ENCODE measurements around the gene RCCD1.

The RCCD1 gene

DNA sequence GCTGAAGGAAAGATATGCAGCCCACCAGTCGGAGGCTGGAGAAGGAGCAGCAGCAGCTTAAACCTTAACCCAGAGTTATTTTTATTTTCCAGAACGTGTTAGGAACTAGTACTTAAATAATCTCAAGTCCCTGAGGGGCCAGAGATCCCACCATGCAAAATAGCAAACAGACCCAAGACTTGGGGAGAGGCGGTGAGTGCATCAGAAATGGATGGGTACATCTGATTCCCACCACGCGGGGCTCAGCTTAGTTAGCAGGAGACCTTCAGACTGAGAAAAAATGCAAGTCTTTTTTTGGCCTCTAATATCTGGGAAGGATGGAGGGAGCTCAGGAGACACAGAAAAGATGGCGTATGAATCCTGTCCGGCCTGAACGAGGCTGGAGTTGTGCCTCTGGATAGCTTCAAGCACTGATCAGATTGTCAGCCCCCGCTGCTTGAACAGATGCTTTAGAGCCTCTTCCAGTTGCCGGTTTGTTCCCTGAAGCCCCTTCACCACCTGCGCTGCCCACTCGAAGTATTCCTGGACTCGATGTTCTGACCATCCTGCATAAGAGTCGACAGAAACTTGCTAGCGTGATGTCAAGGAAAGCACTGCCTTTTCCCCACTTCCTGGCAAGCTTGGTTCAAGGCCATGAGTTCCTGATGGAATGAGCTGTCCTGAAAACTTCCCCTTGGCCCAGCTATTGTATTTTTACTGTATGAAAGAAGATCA, 23.7 kb upstream of the RCCD1 start:
- peak overlapping the region; percentile 92 for H3K4me3 ChIP-seq (replicated peaks; ENCODE audit: low read depth, low read length)
- DNase-seq (ENCODE audit: extremely low read depth, low read depth), result no peak
- TF ChIP-seq, protein P1, sequence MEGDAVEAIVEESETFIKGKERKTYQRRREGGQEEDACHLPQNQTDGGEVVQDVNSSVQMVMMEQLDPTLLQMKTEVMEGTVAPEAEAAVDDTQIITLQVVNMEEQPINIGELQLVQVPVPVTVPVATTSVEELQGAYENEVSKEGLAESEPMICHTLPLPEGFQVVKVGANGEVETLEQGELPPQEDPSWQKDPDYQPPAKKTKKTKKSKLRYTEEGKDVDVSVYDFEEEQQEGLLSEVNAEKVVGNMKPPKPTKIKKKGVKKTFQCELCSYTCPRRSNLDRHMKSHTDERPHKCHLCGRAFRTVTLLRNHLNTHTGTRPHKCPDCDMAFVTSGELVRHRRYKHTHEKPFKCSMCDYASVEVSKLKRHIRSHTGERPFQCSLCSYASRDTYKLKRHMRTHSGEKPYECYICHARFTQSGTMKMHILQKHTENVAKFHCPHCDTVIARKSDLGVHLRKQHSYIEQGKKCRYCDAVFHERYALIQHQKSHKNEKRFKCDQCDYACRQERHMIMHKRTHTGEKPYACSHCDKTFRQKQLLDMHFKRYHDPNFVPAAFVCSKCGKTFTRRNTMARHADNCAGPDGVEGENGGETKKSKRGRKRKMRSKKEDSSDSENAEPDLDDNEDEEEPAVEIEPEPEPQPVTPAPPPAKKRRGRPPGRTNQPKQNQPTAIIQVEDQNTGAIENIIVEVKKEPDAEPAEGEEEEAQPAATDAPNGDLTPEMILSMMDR (IDR thresholded peaks at IDR 0.05; ENCODE audit: low read depth, low read length, missing control alignments), result no peak

DNA sequence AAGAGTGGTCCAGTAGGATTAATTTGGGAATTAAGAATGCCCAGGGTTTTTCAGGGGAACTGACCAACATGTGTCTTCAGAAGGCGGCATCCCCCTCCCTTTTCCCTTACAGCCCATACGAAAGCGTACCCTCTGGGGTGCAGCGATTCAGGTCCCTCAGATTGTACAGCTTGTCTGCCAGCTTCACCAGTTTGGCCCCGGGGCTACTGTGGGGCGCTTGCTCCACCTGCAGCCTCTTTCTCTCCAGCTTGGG, 23.2 kb upstream of the RCCD1 start:
- TF ChIP-seq, protein P1 (IDR thresholded peaks at IDR 0.05; ENCODE audit: low read depth, low read length, missing control alignments), result no peak
- DNase-seq (ENCODE audit: extremely low read depth, low read depth), result no peak
- H3K4me3 ChIP-seq (replicated peaks; ENCODE audit: low read depth, low read length), result peak overlapping the region; percentile 92

DNA sequence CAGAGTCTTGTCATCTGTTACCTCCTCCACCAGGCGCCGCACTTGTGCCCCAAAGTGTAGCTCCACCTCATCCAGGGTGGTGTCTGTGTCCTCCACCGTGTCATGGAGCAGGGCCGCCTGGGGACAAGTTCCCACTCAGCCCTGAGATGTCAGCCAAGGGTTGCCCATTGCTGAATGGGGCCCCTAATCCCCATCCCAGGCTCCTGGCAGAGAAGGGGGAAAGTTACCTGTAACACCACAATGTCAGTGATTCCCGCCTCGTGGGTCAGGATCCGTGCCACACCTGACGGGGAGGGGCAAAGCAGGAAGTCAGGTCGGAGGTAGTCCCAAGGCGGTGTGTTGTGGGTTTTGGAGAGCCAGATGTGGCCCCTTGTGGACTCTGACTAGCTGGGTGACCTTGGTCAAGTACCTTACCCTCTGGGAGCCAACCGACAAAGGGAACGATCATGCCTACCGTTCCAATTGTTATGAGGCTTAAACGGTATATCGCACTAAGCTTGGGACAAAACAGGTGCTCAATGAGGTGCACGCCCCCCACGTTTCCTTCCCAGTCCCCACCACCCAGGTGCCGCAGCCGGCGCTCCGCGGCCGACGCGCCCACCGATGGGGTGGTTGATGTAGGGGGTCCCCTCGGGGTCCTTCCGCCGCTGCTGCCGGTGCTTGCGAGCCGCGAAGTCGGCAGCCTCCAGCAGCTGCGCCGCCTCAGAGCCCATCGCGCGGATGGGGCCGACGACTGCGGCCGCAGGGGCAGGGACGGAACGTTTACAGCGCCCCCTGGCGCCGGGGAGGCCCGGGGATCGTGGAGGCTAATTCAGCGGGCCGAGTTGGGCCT, 22.6 kb upstream of the RCCD1 start, which contains the start of gene HDDC3:
Gene HDDC3 (minus strand): TSS at position 722 of the 832 bp plus-strand sequence. CDS start 9 bp downstream, at position 713.
- peak; percentile 36 for DNase-seq (ENCODE audit: extremely low read depth, low read depth)
- TF ChIP-seq, protein P1 (IDR thresholded peaks at IDR 0.05; ENCODE audit: low read depth, low read length, missing control alignments), result peak; percentile 93
- peak within 1 kb of the TSS; percentile 92 for H3K4me3 ChIP-seq (replicated peaks; ENCODE audit: low read depth, low read length)

DNA sequence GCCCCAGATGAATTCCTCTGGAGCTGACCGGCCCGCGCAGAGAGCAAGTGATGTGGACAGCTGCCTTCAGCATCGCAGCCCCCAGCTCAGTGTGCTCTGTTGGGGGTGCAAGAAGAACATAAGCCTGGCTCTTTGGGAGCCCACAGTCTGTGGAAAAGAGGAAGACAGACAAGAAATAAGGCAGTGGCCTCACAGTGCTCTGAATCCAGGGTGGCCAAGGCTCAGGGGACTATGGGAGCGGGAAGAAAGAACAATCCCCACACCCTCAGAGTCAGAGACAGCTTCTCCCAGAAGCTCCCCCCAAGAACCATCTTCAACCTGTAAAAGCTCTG, 22.1 kb upstream of the RCCD1 start:
- H3K4me3 ChIP-seq (replicated peaks; ENCODE audit: low read depth, low read length), result peak overlapping the region; percentile 92
- TF ChIP-seq, protein P1 (IDR thresholded peaks at IDR 0.05; ENCODE audit: low read depth, low read length, missing control alignments), result no peak
- no peak for DNase-seq (ENCODE audit: extremely low read depth, low read depth)

DNA sequence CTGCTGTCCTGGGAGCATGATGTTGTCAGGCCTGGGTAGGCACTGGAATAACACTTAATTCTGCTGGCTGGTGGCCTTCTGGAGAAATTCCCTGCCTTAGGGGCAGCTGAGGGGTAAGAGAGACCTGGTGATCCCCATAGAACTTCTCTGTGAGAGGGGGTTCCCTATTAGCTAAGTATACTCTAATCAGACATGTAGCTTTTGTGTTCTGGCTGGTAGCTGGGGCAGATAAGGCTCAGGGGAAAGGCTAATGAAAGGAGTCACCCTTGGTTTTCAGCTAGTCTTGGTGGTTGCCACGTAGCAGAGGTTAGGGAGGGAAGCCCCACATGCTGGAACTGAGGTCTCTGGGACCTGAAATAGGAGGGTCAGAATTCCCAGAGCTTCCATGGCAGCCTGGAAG, 21.4 kb upstream of the RCCD1 start:
- TF ChIP-seq, protein P1 (IDR thresholded peaks at IDR 0.05; ENCODE audit: low read depth, low read length, missing control alignments), result no peak
- no peak for DNase-seq (ENCODE audit: extremely low read depth, low read depth)
- H3K4me3 ChIP-seq (replicated peaks; ENCODE audit: low read depth, low read length), result no peak overlapping the region

GRCh38 chr15:90934256-90934948, 20.3 kb upstream of the RCCD1 start:
- TF ChIP-seq, protein P1 (IDR thresholded peaks at IDR 0.05; ENCODE audit: low read depth, low read length, missing control alignments), result peak; percentile 91
- peak overlapping the region; percentile 82 for H3K4me3 ChIP-seq (replicated peaks; ENCODE audit: low read depth, low read length)
- DNase-seq (ENCODE audit: extremely low read depth, low read depth), result peak; percentile 65
